BE2C (cell line): ENCODE results near the gene LRRC4B.

ENCODE experiments used
- DNase-seq: peaks from one replicate; pipeline ENCODE4 v3.0.0-alpha.2; 2020
- H3K27me3 ChIP-seq: fragments of 250-450 bp; sonication (Bioruptor Pico); 2 replicates; pipeline ENCODE4 v1.5.1; 2020; ENCODE audit warnings: mild to moderate bottlenecking
- H3K36me3 ChIP-seq: fragments of 250-450 bp; sonication (Bioruptor Pico); 2 replicates; pipeline ENCODE4 v1.5.1; 2020; ENCODE audit warnings: mild to moderate bottlenecking
- H3K4me1 ChIP-seq: fragments of 250-450 bp; sonication (Bioruptor Pico); 2 replicates; pipeline ENCODE4 v1.5.1; 2020
- H3K4me3 ChIP-seq: 2 replicates; pipeline ENCODE4 v1.5.1; 2011; ENCODE audit warnings: low read depth, low read length
- H3K9me3 ChIP-seq: fragments of 250-450 bp; sonication (Bioruptor Pico); 2 replicates; pipeline ENCODE4 v1.5.1; 2020
- CTCF ChIP-seq: IDR thresholded peaks from 2 replicates; pipeline ENCODE4 v1.5.1; 2012; ENCODE audit warnings: mild to moderate bottlenecking, low read depth, low read length

The LRRC4B gene

GRCh38 chr19:50549059-50549926 is 18.9 kb downstream of the LRRC4B start:
- Histone ChIP-seq H3K4me1 (peaks cover 3% of the 10 kb centered on the region; the same call in 1 of the 2 replicates), H3K4me3 (no peak overlapping the region), H3K27me3 (peaks cover 18% of the 10 kb centered on the region), H3K36me3 (no peaks in the 10 kb centered on the region), H3K9me3 (no peaks in the 10 kb centered on the region)
- no peak for DNase-seq
- no peak for TF ChIP-seq CTCF

- DNase-seq: no peak
- no peak overlapping the region for H3K4me3 ChIP-seq
- TF ChIP-seq CTCF: no peak
- H3K36me3 ChIP-seq: no peaks in the 10 kb centered on the region
- no peaks in the 10 kb centered on the region for H3K9me3 ChIP-seq
- peaks cover 18% of the 10 kb centered on the region for H3K27me3 ChIP-seq
- H3K4me1 ChIP-seq: peaks cover 3% of the 10 kb centered on the region; the same call in 1 of the 2 replicates
Measured at GRCh38 chr19:50548191-50549058, 19.8 kb downstream of the LRRC4B start.

GRCh38 chr19:50547385-50548190 is 20.6 kb downstream of the LRRC4B start:
- Histone ChIP-seq H3K4me3 (no peak overlapping the region), H3K27me3 (peaks cover 18% of the 10 kb centered on the region), H3K9me3 (no peaks in the 10 kb centered on the region), H3K4me1 (peaks cover 3% of the 10 kb centered on the region; the same call in 1 of the 2 replicates), H3K36me3 (no peaks in the 10 kb centered on the region)
- peak; percentile 35 for DNase-seq
- peak; percentile 33 for TF ChIP-seq CTCF

- Histone ChIP-seq H3K27me3 (peaks cover 18% of the 10 kb centered on the region), H3K4me3 (no peak overlapping the region), H3K36me3 (no peaks in the 10 kb centered on the region), H3K4me1 (peaks cover 3% of the 10 kb centered on the region; the same call in 1 of the 2 replicates), H3K9me3 (no peaks in the 10 kb centered on the region)
- no peak for DNase-seq
- no peak for TF ChIP-seq CTCF
Measured at GRCh38 chr19:50546527-50547221, 21.6 kb downstream of the LRRC4B start.

GRCh38 chr19:50542943-50543342 is 25.3 kb downstream of the LRRC4B start:
- no peak for DNase-seq
- Histone ChIP-seq H3K4me3 (no peak overlapping the region), H3K27me3 (peaks cover 11% of the 10 kb centered on the region), H3K4me1 (peaks cover 3% of the 10 kb centered on the region; the same call in 1 of the 2 replicates), H3K9me3 (no peaks in the 10 kb centered on the region), H3K36me3 (no peaks in the 10 kb centered on the region)
- no peak for TF ChIP-seq CTCF
